Osteoblast (primary cell): ENCODE results near the gene POLR3G. TPM values are rescaled to one million over a fixed set of nuclear protein-coding genes. Genes with fewer than 3 reads are reported as not detected.

Source experiments
- DNase-seq: peaks from one replicate; pipeline ENCODE4 v3.0.0; 2011; ENCODE audit warnings: low spot score, mixed read lengths; ENCODE audit not compliant: insufficient read length; ENCODE audit errors: missing footprints
- H2AFZ ChIP-seq: 2 replicates; pipeline ENCODE4 v1.6.0; 2011; ENCODE audit warnings: mild to moderate bottlenecking, low read length
- H3K27ac ChIP-seq: 2 replicates; pipeline ENCODE4 v1.5.1; 2011; ENCODE audit warnings: mild to moderate bottlenecking, low read depth, low read length, moderate library complexity
- H3K27me3 ChIP-seq: 2 replicates; pipeline ENCODE4 v1.6.0; 2012; ENCODE audit warnings: mild to moderate bottlenecking, control low read depth, inconsistent platforms, low read length, moderate library complexity; ENCODE audit not compliant: insufficient read depth
- H3K36me3 ChIP-seq: 2 replicates; pipeline ENCODE4 v1.5.1; 2011; ENCODE audit warnings: mild to moderate bottlenecking, low read length, control low read depth, moderate library complexity; ENCODE audit not compliant: insufficient read depth
- H3K4me1 ChIP-seq: 2 replicates; pipeline ENCODE4 v1.5.1; 2011; ENCODE audit warnings: mild to moderate bottlenecking, low read length, control low read depth, moderate library complexity; ENCODE audit not compliant: insufficient read depth
- H3K4me2 ChIP-seq: 2 replicates; pipeline ENCODE4 v1.6.0; 2011; ENCODE audit warnings: mild to moderate bottlenecking, low read length; ENCODE audit not compliant: insufficient read depth
- H3K4me3 ChIP-seq: fragments of 200-600 bp; sonication (generic); 3 replicates; pipeline ENCODE4 v1.5.1; 2012; ENCODE audit warnings: mild to moderate bottlenecking, low read length, inconsistent platforms; ENCODE audit not compliant: insufficient read depth
- H3K79me2 ChIP-seq: 2 replicates; pipeline ENCODE4 v1.6.0; 2012; ENCODE audit warnings: mild to moderate bottlenecking, low read length, control low read depth, inconsistent platforms; ENCODE audit not compliant: insufficient read depth
- H3K9me3 ChIP-seq: 2 replicates; pipeline ENCODE4 v1.5.1; 2011; ENCODE audit warnings: low read depth, low read length, control low read depth
- H4K20me1 ChIP-seq: 2 replicates; pipeline ENCODE4 v1.6.0; 2012; ENCODE audit warnings: mild to moderate bottlenecking, low read length, control low read depth; ENCODE audit not compliant: insufficient read depth
- total RNA-seq: library from RNA; depleted of rRNA; stranded (reverse); fragments of >200 nt; gene quantifications from 2 replicates; pipeline ENCODE4 v1.2.3, GENCODE V29; 2012
- TF ChIP-seq, protein P1 (sequence below): IDR thresholded peaks from 2 replicates; pipeline ENCODE4 v1.5.1; 2011; ENCODE audit warnings: mild to moderate bottlenecking, low read depth, low read length, moderate library complexity; ENCODE audit errors: extremely low read depth

POLR3G gene
- total RNA-seq, 1 donor: 3.6 TPM

DNA sequence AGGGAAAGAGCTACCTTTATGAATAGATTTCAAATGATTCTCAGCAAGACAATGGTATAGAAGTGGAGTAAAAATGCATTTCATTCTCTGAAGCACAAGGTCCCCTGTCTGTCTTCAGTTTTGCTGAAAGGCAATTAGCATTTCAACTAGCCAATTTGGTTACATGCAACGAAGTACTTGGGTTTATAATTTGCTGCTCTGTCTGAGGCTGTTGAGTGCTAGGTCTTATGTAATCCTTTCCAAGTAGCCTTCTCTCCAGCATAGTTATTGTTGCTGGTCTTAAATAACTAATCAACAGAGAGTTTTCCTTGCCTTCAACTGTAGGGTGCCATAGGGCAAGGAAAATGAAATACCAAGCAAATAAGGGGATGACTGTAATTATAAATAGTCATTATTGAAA is 88.4 kb downstream of the POLR3G start:
- Histone ChIP-seq H3K4me1 (no peaks in the 10 kb centered on the region), H3K36me3 (no peaks in the 10 kb centered on the region), H3K27ac (no peak overlapping the region), H2AFZ (no peak overlapping the region), H4K20me1 (no peaks in the 10 kb centered on the region), H3K4me3 (no peak overlapping the region), H3K4me2 (no peak overlapping the region), H3K27me3 (peaks cover 23% of the 10 kb centered on the region), H3K9me3 (no peaks in the 10 kb centered on the region), H3K79me2 (no peaks in the 10 kb centered on the region)
- DNase-seq: no peak
- TF ChIP-seq, protein P1, sequence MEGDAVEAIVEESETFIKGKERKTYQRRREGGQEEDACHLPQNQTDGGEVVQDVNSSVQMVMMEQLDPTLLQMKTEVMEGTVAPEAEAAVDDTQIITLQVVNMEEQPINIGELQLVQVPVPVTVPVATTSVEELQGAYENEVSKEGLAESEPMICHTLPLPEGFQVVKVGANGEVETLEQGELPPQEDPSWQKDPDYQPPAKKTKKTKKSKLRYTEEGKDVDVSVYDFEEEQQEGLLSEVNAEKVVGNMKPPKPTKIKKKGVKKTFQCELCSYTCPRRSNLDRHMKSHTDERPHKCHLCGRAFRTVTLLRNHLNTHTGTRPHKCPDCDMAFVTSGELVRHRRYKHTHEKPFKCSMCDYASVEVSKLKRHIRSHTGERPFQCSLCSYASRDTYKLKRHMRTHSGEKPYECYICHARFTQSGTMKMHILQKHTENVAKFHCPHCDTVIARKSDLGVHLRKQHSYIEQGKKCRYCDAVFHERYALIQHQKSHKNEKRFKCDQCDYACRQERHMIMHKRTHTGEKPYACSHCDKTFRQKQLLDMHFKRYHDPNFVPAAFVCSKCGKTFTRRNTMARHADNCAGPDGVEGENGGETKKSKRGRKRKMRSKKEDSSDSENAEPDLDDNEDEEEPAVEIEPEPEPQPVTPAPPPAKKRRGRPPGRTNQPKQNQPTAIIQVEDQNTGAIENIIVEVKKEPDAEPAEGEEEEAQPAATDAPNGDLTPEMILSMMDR: no peak

Other genes with a start within 250 kb of the POLR3G start
- gene CETN3, start 65.1 kb upstream of the POLR3G start, total RNA-seq: 6.8 and 6.9 TPM in 2 replicates
- 6.5 TPM in 2 replicates for gene MBLAC2, start 93 bp upstream of the POLR3G start, total RNA-seq
- gene LYSMD3, start 54.7 kb downstream of the POLR3G start, total RNA-seq: 17.7 and 19.2 TPM in 2 replicates
- gene ADGRV1, start 83.9 kb downstream of the POLR3G start, total RNA-seq: under 0.01 TPM in 1 of 2 replicates, not detected in the other